MM.1S (cell line): ENCODE results near the gene MTMR8.

Experiments
- CTCF ChIP-seq: fragments of 300-600 bp; sonication (generic); IDR thresholded peaks from 2 replicates; pipeline ENCODE4 v1.5.1; 2016; ENCODE audit warnings: antibody characterized with exemption, low read length, mixed read lengths
- EZH2phosphoT487 ChIP-seq: fragments of 300-600 bp; sonication (generic); IDR thresholded peaks from 2 replicates; pipeline ENCODE4 v1.6.1; 2018; ENCODE audit warnings: antibody characterized with exemption, low read length

GRCh38 chrX:64306712-64307111, 88.5 kb downstream of the MTMR8 start:
- TF ChIP-seq CTCF (no peak), EZH2phosphoT487 (no peak)
